Endodermal cell (in vitro differentiated cells): ENCODE results near the gene EPB41L3. TPM values are rescaled to one million over a fixed set of nuclear protein-coding genes. Genes with fewer than 3 reads are reported as not detected.

Experiments used
- DNase-seq: peaks from one replicate; pipeline ENCODE4 v3.0.0-alpha.2; 2017
- H3K27ac ChIP-seq: 2 replicates; pipeline ENCODE4 v1.5.1; 2013; ENCODE audit warnings: mild to moderate bottlenecking, low read depth, low read length, moderate library complexity
- H3K27me3 ChIP-seq: 2 replicates; pipeline ENCODE4 v1.6.1; 2013; ENCODE audit warnings: mild to moderate bottlenecking, low read length, moderate library complexity; ENCODE audit not compliant: insufficient read depth, control insufficient read depth, poor library complexity, severe bottlenecking
- H3K36me3 ChIP-seq: 2 replicates; pipeline ENCODE4 v1.7.0; 2013; ENCODE audit warnings: mild to moderate bottlenecking, low read length, moderate library complexity; ENCODE audit not compliant: control insufficient read depth, insufficient read depth
- H3K4me1 ChIP-seq: one replicate; pipeline ENCODE4 v1.7.0; 2013; ENCODE audit warnings: low read length; ENCODE audit not compliant: control insufficient read depth, insufficient read depth
- H3K4me3 ChIP-seq: 2 replicates; pipeline ENCODE4 v1.5.1; 2013; ENCODE audit warnings: mild to moderate bottlenecking, low read length, moderate library complexity
- H3K9ac ChIP-seq: 2 replicates; pipeline ENCODE4 v1.6.1; 2013; ENCODE audit warnings: mild to moderate bottlenecking, low read length, moderate library complexity; ENCODE audit not compliant: poor library complexity, severe bottlenecking; ENCODE audit errors: extremely low read depth
- H3K9me3 ChIP-seq: 2 replicates; pipeline ENCODE4 v1.6.1; 2013; ENCODE audit warnings: mild to moderate bottlenecking, low read length, moderate library complexity; ENCODE audit not compliant: control insufficient read depth
- H3K27ac Mint-ChIP-seq: 2 replicates; pipeline ENCODE4 v1.8.0; 2020; ENCODE audit warnings: mixed read lengths
- H3K27me3 Mint-ChIP-seq: 2 replicates; pipeline ENCODE4 v1.8.0; 2021; ENCODE audit warnings: mild to moderate bottlenecking, mixed read lengths; ENCODE audit not compliant: insufficient read depth
- H3K36me3 Mint-ChIP-seq: 2 replicates; pipeline ENCODE4 v1.8.0; 2020; ENCODE audit warnings: low read depth, mixed read lengths
- H3K4me1 Mint-ChIP-seq: 2 replicates; pipeline ENCODE4 v1.8.0; 2020; ENCODE audit warnings: mixed read lengths
- H3K4me3 Mint-ChIP-seq: 2 replicates; pipeline ENCODE4 v1.8.0; 2020; ENCODE audit warnings: mild to moderate bottlenecking, moderate library complexity, mixed read lengths
- H3K9me3 Mint-ChIP-seq: 2 replicates; pipeline ENCODE4 v1.8.0; 2020; ENCODE audit warnings: mild to moderate bottlenecking, mixed read lengths
- CTCF ChIP-seq: fragments of 200-600 bp; sonication (generic); conservative IDR thresholded peaks from 2 replicates; pipeline ENCODE4 v1.5.0; 2021; ENCODE audit warnings: antibody characterized with exemption, mild to moderate bottlenecking
- WGBS, 2 experiments: methylation state at CpG; one replicate each; pipeline versions ENCODE4 v1.1.5 to v1.1.7; 2013; ENCODE audit warnings: missing lambda C conversion rate in 2 of 2, mixed read lengths in 1 of 2; ENCODE audit not compliant: insufficient coverage in 1 of 2, insufficient read length in 1 of 2; 5-methylcytosine and 5-hydroxymethylcytosine counted together
- total RNA-seq, 2 donors: library from RNA; stranded (reverse); fragmentation: NEBNext Ultra II Directional in 1 of 2; extraction: Animal tissue kit (Norgen Biotek cat#: 25700) in 1 of 2; gene quantifications; 2 replicates in 1 of 2; 3 replicates in 1 of 2; pipeline ENCODE4 v1.2.1, GENCODE V29; 2021

Gene EPB41L3
- total RNA-seq, 2 donors from 2014 or later = 49.3 to 51.6 TPM

- Histone ChIP-seq H3K4me3 (no peak overlapping the region), H3K27ac (no peak overlapping the region), H3K9me3 (no peaks in the 10 kb centered on the region), H3K36me3 (no peaks in the 10 kb centered on the region), H3K9ac (no peak overlapping the region), H3K27me3 (no peaks in the 10 kb centered on the region), H3K4me1 (no peaks in the 10 kb centered on the region)
- H3K27me3 Mint-ChIP-seq = no peaks in the 10 kb centered on the region
- WGBS, 2 experiments = 95 to 98% methylated on average over 7 to 9 of the region's 9 CpGs
- H3K36me3 Mint-ChIP-seq = no peaks in the 10 kb centered on the region
- no peak for TF ChIP-seq CTCF
- no peak for DNase-seq
- H3K4me1 Mint-ChIP-seq = peaks cover 9% of the 10 kb centered on the region
- no peaks in the 10 kb centered on the region for H3K9me3 Mint-ChIP-seq
- no peak overlapping the region for H3K27ac Mint-ChIP-seq
- H3K4me3 Mint-ChIP-seq = no peak overlapping the region
Measured at GRCh38 chr18:5451871-5452270, 91.9 kb downstream of the EPB41L3 start.

- no peaks in the 10 kb centered on the region for H3K36me3 Mint-ChIP-seq
- no peak overlapping the region for H3K4me3 Mint-ChIP-seq
- H3K9ac ChIP-seq = no peak overlapping the region
- no peaks in the 10 kb centered on the region for H3K36me3 ChIP-seq
- H3K4me1 Mint-ChIP-seq = peaks cover 4% of the 10 kb centered on the region
- H3K9me3 Mint-ChIP-seq = no peaks in the 10 kb centered on the region
- no peaks in the 10 kb centered on the region for H3K27me3 ChIP-seq
- no peak for DNase-seq
- TF ChIP-seq CTCF = no peak
- no peaks in the 10 kb centered on the region for H3K4me1 ChIP-seq
- H3K27ac Mint-ChIP-seq = no peak overlapping the region
- H3K4me3 ChIP-seq = no peak overlapping the region
- H3K27me3 Mint-ChIP-seq = no peaks in the 10 kb centered on the region
- H3K27ac ChIP-seq = no peak overlapping the region
- H3K9me3 ChIP-seq = no peaks in the 10 kb centered on the region
Measured at GRCh38 chr18:5451150-5451549, 92.6 kb downstream of the EPB41L3 start.

GRCh38 chr18:5449858-5450509 is 93.8 kb downstream of the EPB41L3 start:
- Histone ChIP-seq H3K4me3 (no peak overlapping the region), H3K36me3 (no peaks in the 10 kb centered on the region), H3K27ac (no peak overlapping the region), H3K27me3 (no peaks in the 10 kb centered on the region), H3K9me3 (no peaks in the 10 kb centered on the region), H3K4me1 (no peaks in the 10 kb centered on the region), H3K9ac (no peak overlapping the region)
- no peak overlapping the region for H3K27ac Mint-ChIP-seq
- no peak for DNase-seq
- no peaks in the 10 kb centered on the region for H3K27me3 Mint-ChIP-seq
- no peaks in the 10 kb centered on the region for H3K9me3 Mint-ChIP-seq
- H3K36me3 Mint-ChIP-seq = no peaks in the 10 kb centered on the region
- 83 to 93% methylated on average over 1 to 4 of the region's 4 CpGs for WGBS, 2 experiments
- no peaks in the 10 kb centered on the region for H3K4me1 Mint-ChIP-seq
- TF ChIP-seq CTCF = no peak
- no peak overlapping the region for H3K4me3 Mint-ChIP-seq
